WTC11 (cell line): ENCODE measurements around the gene ZNF556. TPM values are rescaled to one million over a fixed set of nuclear protein-coding genes. Genes with fewer than 3 reads are reported as not detected.

Source experiments
- ATAC-seq: fragments of 200-7000 bp; cut with Tn5 transposase; 2 replicates; pipeline ENCODE4 v1.10.0; 2021; ENCODE audit warnings: mild to moderate bottlenecking, moderate library complexity
- CTCF ChIA-PET: fragments of 300-600 bp; sonication (Branson Sonifier 250); formaldehyde crosslinking; loops from one replicate; lab custom pipeline; 2021; ENCODE audit warnings: antibody characterized with exemption; lab: Charles Lee
- POLR2A ChIA-PET: fragments of 350-600 bp; sonication (Branson Sonifier 250); formaldehyde crosslinking; loops from one replicate; lab custom pipeline; 2021; ENCODE audit warnings: antibody characterized with exemption; lab: Charles Lee
- DNase-seq: peaks from one replicate; pipeline ENCODE4 v3.0.0; 2021; ENCODE audit warnings: low spot score
- H3K27ac Mint-ChIP-seq: 2 replicates; pipeline ENCODE4 v1.8.0; 2021; ENCODE audit warnings: mixed read lengths
- H3K27me3 Mint-ChIP-seq: 2 replicates; pipeline ENCODE4 v1.8.0; 2021; ENCODE audit warnings: low read depth, mild to moderate bottlenecking, moderate library complexity, mixed read lengths
- H3K36me3 Mint-ChIP-seq: 2 replicates; pipeline ENCODE4 v1.8.0; 2021; ENCODE audit warnings: mixed read lengths
- H3K4me1 Mint-ChIP-seq: 2 replicates; pipeline ENCODE4 v1.8.0; 2022; ENCODE audit warnings: mixed read lengths
- H3K4me3 Mint-ChIP-seq: 2 replicates; pipeline ENCODE4 v1.8.0; 2021; ENCODE audit warnings: mild to moderate bottlenecking, moderate library complexity, mixed read lengths
- H3K9me3 Mint-ChIP-seq: 2 replicates; pipeline ENCODE4 v1.8.0; 2021; ENCODE audit warnings: mixed read lengths
- AR ChIP-seq: fragments of 250-450 bp; sonication (Bioruptor Pico); IDR thresholded peaks from 2 replicates; pipeline ENCODE4 v1.9.0; 2021; ENCODE audit warnings: mild to moderate bottlenecking
- ATF1 ChIP-seq: sonication (generic); formaldehyde crosslinking; IDR thresholded peaks from 2 replicates; pipeline ENCODE4 v1.8.1; 2023; ENCODE audit warnings: mild to moderate bottlenecking, moderate library complexity, missing genetic modification reagents
- ATF3 ChIP-seq: sonication (generic); formaldehyde crosslinking; conservative IDR thresholded peaks from 2 replicates; pipeline ENCODE4 v1.8.1; 2022; ENCODE audit warnings: mild to moderate bottlenecking, missing genetic modification reagents
- CBFB ChIP-seq: sonication (generic); formaldehyde crosslinking; IDR thresholded peaks from 2 replicates; pipeline ENCODE4 v1.8.1; 2022; ENCODE audit warnings: mild to moderate bottlenecking, low read depth, missing genetic modification reagents
- GABPB1 ChIP-seq: sonication (generic); formaldehyde crosslinking; IDR thresholded peaks from 2 replicates; pipeline ENCODE4 v1.8.1; 2023; ENCODE audit warnings: mild to moderate bottlenecking, missing genetic modification reagents
- MYBL2 ChIP-seq: sonication (generic); formaldehyde crosslinking; IDR thresholded peaks from 2 replicates; pipeline ENCODE4 v1.8.1; 2023; ENCODE audit warnings: mild to moderate bottlenecking, moderate library complexity, missing genetic modification reagents
- NFYB ChIP-seq: sonication (generic); formaldehyde crosslinking; conservative IDR thresholded peaks from 2 replicates; pipeline ENCODE4 v1.8.0; 2022; ENCODE audit warnings: low read depth, missing genetic modification reagents
- PREB ChIP-seq: sonication (generic); formaldehyde crosslinking; IDR thresholded peaks from 2 replicates; pipeline ENCODE4 v1.8.1; 2022; ENCODE audit warnings: mild to moderate bottlenecking, missing genetic modification reagents, moderate library complexity, borderline replicate concordance
- RELA ChIP-seq: sonication (generic); formaldehyde crosslinking; IDR thresholded peaks from 2 replicates; pipeline ENCODE4 v1.8.1; 2022; ENCODE audit warnings: missing genetic modification reagents, mild to moderate bottlenecking, borderline replicate concordance
- SMAD3 ChIP-seq: sonication (generic); formaldehyde crosslinking; IDR thresholded peaks from 2 replicates; pipeline ENCODE4 v1.8.0; 2022; ENCODE audit warnings: missing genetic modification reagents, mild to moderate bottlenecking, borderline replicate concordance
- SOX15 ChIP-seq: fragments of 250-450 bp; sonication (Bioruptor Pico); IDR thresholded peaks from 2 replicates; pipeline ENCODE4 v1.9.0; 2021; ENCODE audit warnings: mild to moderate bottlenecking
- SP1 ChIP-seq: sonication (generic); formaldehyde crosslinking; conservative IDR thresholded peaks from 2 replicates; pipeline ENCODE4 v1.8.1; 2022; ENCODE audit warnings: missing genetic modification reagents
- TCF7 ChIP-seq: sonication (generic); formaldehyde crosslinking; IDR thresholded peaks from 2 replicates; pipeline ENCODE4 v1.8.0; 2022; ENCODE audit warnings: mild to moderate bottlenecking, low read depth, missing genetic modification reagents, moderate library complexity
- TP53 ChIP-seq: sonication (generic); formaldehyde crosslinking; IDR thresholded peaks from 2 replicates; pipeline ENCODE4 v1.8.1; 2023; ENCODE audit warnings: mild to moderate bottlenecking, missing genetic modification reagents
- ZNF232 ChIP-seq: sonication (generic); formaldehyde crosslinking; IDR thresholded peaks from 2 replicates; pipeline ENCODE4 v1.8.0; 2022; ENCODE audit warnings: mild to moderate bottlenecking, missing genetic modification reagents
- ZNF263 ChIP-seq: sonication (generic); formaldehyde crosslinking; IDR thresholded peaks from 2 replicates; pipeline ENCODE4 v1.8.1; 2022; ENCODE audit warnings: low read depth, mild to moderate bottlenecking, moderate library complexity, missing genetic modification reagents
- total RNA-seq: library from RNA; stranded (reverse); gene quantifications from 3 replicates; pipeline ENCODE4 v1.2.3, GENCODE V29; 2021
- TF ChIP-seq, protein P1 (sequence below): sonication (generic); formaldehyde crosslinking; IDR thresholded peaks from 2 replicates; pipeline ENCODE4 v1.8.1; 2023; ENCODE audit warnings: mild to moderate bottlenecking, missing genetic modification reagents, moderate library complexity
- TF ChIP-seq, protein P2 (sequence below): sonication (generic); formaldehyde crosslinking; IDR thresholded peaks from 2 replicates; pipeline ENCODE4 v1.8.0; 2023; ENCODE audit warnings: mild to moderate bottlenecking, missing genetic modification reagents
- TF ChIP-seq, protein P3 (sequence below): sonication (generic); formaldehyde crosslinking; IDR thresholded peaks from 2 replicates; pipeline ENCODE4 v1.8.0; 2022; ENCODE audit warnings: mild to moderate bottlenecking, missing genetic modification reagents
- TF ChIP-seq, protein P4 (sequence below): fragments of 200-600 bp; IDR thresholded peaks from 2 replicates; pipeline ENCODE4 v1.8.0; 2022; ENCODE audit warnings: antibody characterized with exemption
- TF ChIP-seq, protein P5 (sequence below): fragments of 250-450 bp; sonication (Bioruptor Pico); IDR thresholded peaks from 2 replicates; pipeline ENCODE4 v2.1.2; 2022; ENCODE audit warnings: mild to moderate bottlenecking, moderate library complexity

Gene ZNF556
- total RNA-seq, 1 experiment from 2014 or later, result 0.11 TPM

- TF ChIP-seq AR, result no peak
- TF ChIP-seq TP53 (CRISPR knock-in tag), result 0 out of 2 replicates have a peak, but pooled peaks have one; percentile 31
- peak; percentile 45; the same call in 1 of the 2 replicates for TF ChIP-seq GABPB1
- 0 out of 2 replicates have a peak, but pooled peaks have one; percentile 82 for TF ChIP-seq RELA (CRISPR knock-in tag)
- TF ChIP-seq ZNF232, result no peak
- no peak for TF ChIP-seq ZNF263 (CRISPR knock-in tag)
- TF ChIP-seq, protein P1, sequence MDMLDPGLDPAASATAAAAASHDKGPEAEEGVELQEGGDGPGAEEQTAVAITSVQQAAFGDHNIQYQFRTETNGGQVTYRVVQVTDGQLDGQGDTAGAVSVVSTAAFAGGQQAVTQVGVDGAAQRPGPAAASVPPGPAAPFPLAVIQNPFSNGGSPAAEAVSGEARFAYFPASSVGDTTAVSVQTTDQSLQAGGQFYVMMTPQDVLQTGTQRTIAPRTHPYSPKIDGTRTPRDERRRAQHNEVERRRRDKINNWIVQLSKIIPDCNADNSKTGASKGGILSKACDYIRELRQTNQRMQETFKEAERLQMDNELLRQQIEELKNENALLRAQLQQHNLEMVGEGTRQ (CRISPR knock-in tag), result no peak; the same call in 1 of the 2 replicates
- TF ChIP-seq, protein P2, sequence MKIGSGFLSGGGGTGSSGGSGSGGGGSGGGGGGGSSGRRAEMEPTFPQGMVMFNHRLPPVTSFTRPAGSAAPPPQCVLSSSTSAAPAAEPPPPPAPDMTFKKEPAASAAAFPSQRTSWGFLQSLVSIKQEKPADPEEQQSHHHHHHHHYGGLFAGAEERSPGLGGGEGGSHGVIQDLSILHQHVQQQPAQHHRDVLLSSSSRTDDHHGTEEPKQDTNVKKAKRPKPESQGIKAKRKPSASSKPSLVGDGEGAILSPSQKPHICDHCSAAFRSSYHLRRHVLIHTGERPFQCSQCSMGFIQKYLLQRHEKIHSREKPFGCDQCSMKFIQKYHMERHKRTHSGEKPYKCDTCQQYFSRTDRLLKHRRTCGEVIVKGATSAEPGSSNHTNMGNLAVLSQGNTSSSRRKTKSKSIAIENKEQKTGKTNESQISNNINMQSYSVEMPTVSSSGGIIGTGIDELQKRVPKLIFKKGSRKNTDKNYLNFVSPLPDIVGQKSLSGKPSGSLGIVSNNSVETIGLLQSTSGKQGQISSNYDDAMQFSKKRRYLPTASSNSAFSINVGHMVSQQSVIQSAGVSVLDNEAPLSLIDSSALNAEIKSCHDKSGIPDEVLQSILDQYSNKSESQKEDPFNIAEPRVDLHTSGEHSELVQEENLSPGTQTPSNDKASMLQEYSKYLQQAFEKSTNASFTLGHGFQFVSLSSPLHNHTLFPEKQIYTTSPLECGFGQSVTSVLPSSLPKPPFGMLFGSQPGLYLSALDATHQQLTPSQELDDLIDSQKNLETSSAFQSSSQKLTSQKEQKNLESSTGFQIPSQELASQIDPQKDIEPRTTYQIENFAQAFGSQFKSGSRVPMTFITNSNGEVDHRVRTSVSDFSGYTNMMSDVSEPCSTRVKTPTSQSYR (CRISPR knock-in tag), result no peak
- TF ChIP-seq NFYB, result peak; percentile 89
- no peak for TF ChIP-seq SOX15 (CRISPR knock-in tag)
- no peak for TF ChIP-seq SMAD3 (CRISPR knock-in tag)
- no peak for TF ChIP-seq PREB (CRISPR knock-in tag)
- peak; percentile 52; the same call in 1 of the 2 replicates for TF ChIP-seq MYBL2
- TF ChIP-seq, protein P3, sequence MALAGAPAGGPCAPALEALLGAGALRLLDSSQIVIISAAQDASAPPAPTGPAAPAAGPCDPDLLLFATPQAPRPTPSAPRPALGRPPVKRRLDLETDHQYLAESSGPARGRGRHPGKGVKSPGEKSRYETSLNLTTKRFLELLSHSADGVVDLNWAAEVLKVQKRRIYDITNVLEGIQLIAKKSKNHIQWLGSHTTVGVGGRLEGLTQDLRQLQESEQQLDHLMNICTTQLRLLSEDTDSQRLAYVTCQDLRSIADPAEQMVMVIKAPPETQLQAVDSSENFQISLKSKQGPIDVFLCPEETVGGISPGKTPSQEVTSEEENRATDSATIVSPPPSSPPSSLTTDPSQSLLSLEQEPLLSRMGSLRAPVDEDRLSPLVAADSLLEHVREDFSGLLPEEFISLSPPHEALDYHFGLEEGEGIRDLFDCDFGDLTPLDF, result no peak
- peak; percentile 75 for TF ChIP-seq SP1
- TF ChIP-seq ATF1 (CRISPR knock-in tag), result no peak
These were observed 33.4 kb downstream of the ZNF556 start, which contains the start of gene ZNF57 (continued) for GRCh38 chr19:2900296-2901252.

GRCh38 chr19:2902590-2903218, 35.6 kb downstream of the ZNF556 start:
- 0 out of 2 replicates have a peak overlapping the region, but pooled peaks have one; percentile 15 for H3K27ac Mint-ChIP-seq
- ChIA-PET POLR2A (no interaction called here), CTCF (interaction anchor here (0.5 to 1.4 kb wide), 2 partner anchors 15 to 193 kb away, joined by 3 read pairs; no protein-coding TSS in a partner anchor)
- H3K9me3 Mint-ChIP-seq, result peaks cover 4% of the 10 kb centered on the region
- peaks cover 3% of the 10 kb centered on the region for H3K27me3 Mint-ChIP-seq
- peak overlapping the region; percentile 97 for H3K4me3 Mint-ChIP-seq
- peaks cover 10% of the 10 kb centered on the region for H3K4me1 Mint-ChIP-seq
- H3K36me3 Mint-ChIP-seq, result no peaks in the 10 kb centered on the region
- ATAC-seq (no peak), DNase-seq (no peak)
- TF ChIP-seq CBFB (CRISPR knock-in tag) (no peak), ATF3 (CRISPR knock-in tag) (no peak), TCF7 (CRISPR knock-in tag) (no peak)
- TF ChIP-seq, protein P4, sequence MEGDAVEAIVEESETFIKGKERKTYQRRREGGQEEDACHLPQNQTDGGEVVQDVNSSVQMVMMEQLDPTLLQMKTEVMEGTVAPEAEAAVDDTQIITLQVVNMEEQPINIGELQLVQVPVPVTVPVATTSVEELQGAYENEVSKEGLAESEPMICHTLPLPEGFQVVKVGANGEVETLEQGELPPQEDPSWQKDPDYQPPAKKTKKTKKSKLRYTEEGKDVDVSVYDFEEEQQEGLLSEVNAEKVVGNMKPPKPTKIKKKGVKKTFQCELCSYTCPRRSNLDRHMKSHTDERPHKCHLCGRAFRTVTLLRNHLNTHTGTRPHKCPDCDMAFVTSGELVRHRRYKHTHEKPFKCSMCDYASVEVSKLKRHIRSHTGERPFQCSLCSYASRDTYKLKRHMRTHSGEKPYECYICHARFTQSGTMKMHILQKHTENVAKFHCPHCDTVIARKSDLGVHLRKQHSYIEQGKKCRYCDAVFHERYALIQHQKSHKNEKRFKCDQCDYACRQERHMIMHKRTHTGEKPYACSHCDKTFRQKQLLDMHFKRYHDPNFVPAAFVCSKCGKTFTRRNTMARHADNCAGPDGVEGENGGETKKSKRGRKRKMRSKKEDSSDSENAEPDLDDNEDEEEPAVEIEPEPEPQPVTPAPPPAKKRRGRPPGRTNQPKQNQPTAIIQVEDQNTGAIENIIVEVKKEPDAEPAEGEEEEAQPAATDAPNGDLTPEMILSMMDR, result no peak
- TF ChIP-seq, protein P5, sequence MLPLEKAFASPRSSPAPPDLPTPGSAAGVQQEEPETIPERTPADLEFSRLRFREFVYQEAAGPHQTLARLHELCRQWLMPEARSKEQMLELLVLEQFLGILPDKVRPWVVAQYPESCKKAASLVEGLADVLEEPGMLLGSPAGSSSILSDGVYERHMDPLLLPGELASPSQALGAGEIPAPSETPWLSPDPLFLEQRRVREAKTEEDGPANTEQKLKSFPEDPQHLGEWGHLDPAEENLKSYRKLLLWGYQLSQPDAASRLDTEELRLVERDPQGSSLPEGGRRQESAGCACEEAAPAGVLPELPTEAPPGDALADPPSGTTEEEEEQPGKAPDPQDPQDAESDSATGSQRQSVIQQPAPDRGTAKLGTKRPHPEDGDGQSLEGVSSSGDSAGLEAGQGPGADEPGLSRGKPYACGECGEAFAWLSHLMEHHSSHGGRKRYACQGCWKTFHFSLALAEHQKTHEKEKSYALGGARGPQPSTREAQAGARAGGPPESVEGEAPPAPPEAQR (CRISPR knock-in tag), result no peak
